Measurements from ENCODE around the gene ARPC5L. TPM values are rescaled to one million over a fixed set of nuclear protein-coding genes. Genes with fewer than 3 reads are reported as not detected.
"Not testable (repeated sequence)": the region's sequence is repeated elsewhere in the genome, so short reads cannot be mapped to it uniquely, and the experiment has no call there.

The ARPC5L gene
- total and polyA plus RNA-seq, 2 donors from 2014 or later: 31.7 to 52.7 TPM

GRCh38 chr9:124914753-124915405, 52.9 kb downstream of the ARPC5L start:
- intact Hi-C loops (cut with DNase I): no loop called here
- Histone ChIP-seq H3K9me3 (ENCODE audit: control insufficient read depth in 2 of 3, insufficient read depth in 1 of 3, low read length in 3 of 3) (no peaks in the 10 kb centered on the region), H3K36me3 (ENCODE audit: control insufficient read depth in 2 of 3, insufficient read depth in 3 of 3, low read length in 3 of 3) (peaks cover 5 to 21% (median 18%) of the 10 kb centered on the region in 3 donors), H3K9ac (ENCODE audit: low read length in 3 of 3) (no peak overlapping the region), H3K27me3 (ENCODE audit: control insufficient read depth, insufficient read depth, low read length) (no peaks in the 10 kb centered on the region), H3K27ac (ENCODE audit: low read depth in 2 of 2, low read length in 2 of 2) (no peak overlapping the region), H3K4me1 (ENCODE audit: control insufficient read depth in 2 of 3, insufficient read depth in 2 of 3, low read depth in 1 of 3, low read length in 3 of 3) (no peaks in the 10 kb centered on the region), H3K4me3 (ENCODE audit: low read length in 3 of 3) (no peak overlapping the region)
- no peak for FAIRE-seq
- no peak for DNase-seq
- no peak for TF ChIP-seq CTCF (IDR thresholded peaks at IDR 0.05; ENCODE audit: borderline replicate concordance, extremely low read depth, insufficient read depth)

GRCh38 chr9:124920394-124920793, 58.5 kb downstream of the ARPC5L start:
- DNase-seq; intact Hi-C loops (cut with DNase I): not testable (repeated sequence)

More at GRCh38 chr9:124920394-124920793, 58.5 kb downstream of the ARPC5L start:
- not testable (repeated sequence) for H3K27ac ChIP-seq (ENCODE audit: low read depth in 2 of 2, low read length in 2 of 2); H3K9me3 ChIP-seq (ENCODE audit: control insufficient read depth in 2 of 3, insufficient read depth in 1 of 3, low read length in 3 of 3); H3K4me1 ChIP-seq (ENCODE audit: control insufficient read depth in 2 of 3, insufficient read depth in 2 of 3, low read depth in 1 of 3, low read length in 3 of 3); H3K4me3 ChIP-seq (ENCODE audit: low read length in 3 of 3); FAIRE-seq; H3K9ac ChIP-seq (ENCODE audit: low read length in 3 of 3); H3K27me3 ChIP-seq (ENCODE audit: control insufficient read depth, insufficient read depth, low read length)
- H3K36me3 ChIP-seq (ENCODE audit: control insufficient read depth in 2 of 3, insufficient read depth in 3 of 3, low read length in 3 of 3): peaks cover 2 to 15% (median 13%) of the 10 kb centered on the region in 3 donors

Other genes starting within 250 kb of the ARPC5L start
- gene NR6A1, start 90.8 kb upstream of the ARPC5L start, total RNA-seq: 3.5 TPM
- 1.2 TPM for gene NR6A1, start 90.8 kb upstream of the ARPC5L start, polyA plus RNA-seq (ENCODE audit: insufficient read depth, low read depth, low replicate concordance)
- 12.2 TPM for gene OLFML2A, start 85.0 kb upstream of the ARPC5L start, total RNA-seq
- 5.1 TPM for gene OLFML2A, start 85.0 kb upstream of the ARPC5L start, polyA plus RNA-seq (ENCODE audit: insufficient read depth, low read depth, low replicate concordance)
- 0.31 TPM for gene WDR38, start 8.7 kb upstream of the ARPC5L start, total RNA-seq
- gene WDR38, start 8.7 kb upstream of the ARPC5L start, polyA plus RNA-seq (ENCODE audit: insufficient read depth, low read depth, low replicate concordance): not detected
- gene RPL35, start 173 bp upstream of the ARPC5L start, total RNA-seq: 910 TPM
- gene RPL35, start 173 bp upstream of the ARPC5L start, polyA plus RNA-seq (ENCODE audit: insufficient read depth, low read depth, low replicate concordance): 2,355 TPM
- gene GOLGA1, start 79.0 kb downstream of the ARPC5L start, total RNA-seq: 21.0 TPM
- 6.2 TPM for gene GOLGA1, start 79.0 kb downstream of the ARPC5L start, polyA plus RNA-seq (ENCODE audit: insufficient read depth, low read depth, low replicate concordance)